ENCODE results near the gene VAV3. TPM values are rescaled to one million over a fixed set of nuclear protein-coding genes. Genes with fewer than 3 reads are reported as not detected.

Gene VAV3
- polyA plus RNA-seq, 1 of the 3 experiments (the other 2 are of a cell fraction) = not detected

GRCh38 chr1:107930292-107930691 lies 34.7 kb downstream of the VAV3 start:
- Histone ChIP-seq H3K27me3 (ENCODE audit: insufficient read depth) (no peaks in the 10 kb centered on the region), H3K9ac (no peak overlapping the region), H3K4me3 (ENCODE audit: low read depth in 2 of 2, low read length in 1 of 2) (no peak overlapping the region), H3K9me2 (no peaks in the 10 kb centered on the region), H3K79me2 (ENCODE audit: insufficient read depth) (no peaks in the 10 kb centered on the region), H3K27ac (ENCODE audit: low read depth in 2 of 2, low read length in 1 of 2) (no peak overlapping the region), H3K4me1 (ENCODE audit: control insufficient read depth in 1 of 2, insufficient read depth in 2 of 2, low read depth in 1 of 2, low read length in 1 of 2) (no peaks in the 10 kb centered on the region; a peak in 1 of 4 replicates), H2AFZ (ENCODE audit: low read depth) (no peak overlapping the region), H4K20me1 (ENCODE audit: insufficient read depth) (no peaks in the 10 kb centered on the region), H3K4me2 (no peak overlapping the region), H3F3A (replicated peaks; ENCODE audit: insufficient read depth) (no peaks in the 10 kb centered on the region), H3K36me3 (replicated peaks in 1 of 2; ENCODE audit: control insufficient read depth in 1 of 2, insufficient read depth in 2 of 2, low read length in 1 of 2) (no peaks in the 10 kb centered on the region), H3K9me3 (no peaks in the 10 kb centered on the region)
- CTCF ChIA-PET = no interaction called here
- 74% methylated on average over 1 of the region's 1 CpG for WGBS (ENCODE audit: low lambda C conversion rate)
- no peak for DNase-seq
- POLR2A ChIA-PET = no interaction called here
- TF ChIP-seq JUND (IDR thresholded peaks at IDR 0.05) = no peak
- TF ChIP-seq CTCF (IDR thresholded peaks at IDR 0.05) = no peak
- no peak for TF ChIP-seq FOXM1 (IDR thresholded peaks at IDR 0.05; ENCODE audit: low read depth)
- TF ChIP-seq REST (IDR thresholded peaks at IDR 0.05; ENCODE audit: low read depth, low read length) = no peak
- no peak for TF ChIP-seq NFIC (IDR thresholded peaks at IDR 0.05; ENCODE audit: borderline replicate concordance)
- no peak for TF ChIP-seq POLR2AphosphoS5 (IDR thresholded peaks at IDR 0.05; ENCODE audit: low read depth, low read length)
- TF ChIP-seq RXRA (IDR thresholded peaks at IDR 0.05; ENCODE audit: borderline replicate concordance, low read depth) = no peak
- TF ChIP-seq EP300 (IDR thresholded peaks at IDR 0.05; ENCODE audit: borderline replicate concordance in 1 of 2, low read depth in 1 of 2, low read length in 1 of 2) = no peak
- TF ChIP-seq SIN3A (IDR thresholded peaks at IDR 0.05; ENCODE audit: borderline replicate concordance, low read depth, low read length) = no peak
- no peak for TF ChIP-seq PBX3 (IDR thresholded peaks at IDR 0.05)
- no peak for TF ChIP-seq YY1 (IDR thresholded peaks at IDR 0.05; ENCODE audit: low read depth)
- TF ChIP-seq ELF1 (IDR thresholded peaks at IDR 0.05) = no peak
- no peak for TF ChIP-seq FOSL2 (IDR thresholded peaks at IDR 0.05; ENCODE audit: borderline replicate concordance, low read depth)
